ENCODE results near the gene PLAGL2.
"Not testable (repeated sequence)": the region's sequence is repeated elsewhere in the genome, so short reads cannot be mapped to it uniquely, and the experiment has no call there.

Gene PLAGL2, protein sequence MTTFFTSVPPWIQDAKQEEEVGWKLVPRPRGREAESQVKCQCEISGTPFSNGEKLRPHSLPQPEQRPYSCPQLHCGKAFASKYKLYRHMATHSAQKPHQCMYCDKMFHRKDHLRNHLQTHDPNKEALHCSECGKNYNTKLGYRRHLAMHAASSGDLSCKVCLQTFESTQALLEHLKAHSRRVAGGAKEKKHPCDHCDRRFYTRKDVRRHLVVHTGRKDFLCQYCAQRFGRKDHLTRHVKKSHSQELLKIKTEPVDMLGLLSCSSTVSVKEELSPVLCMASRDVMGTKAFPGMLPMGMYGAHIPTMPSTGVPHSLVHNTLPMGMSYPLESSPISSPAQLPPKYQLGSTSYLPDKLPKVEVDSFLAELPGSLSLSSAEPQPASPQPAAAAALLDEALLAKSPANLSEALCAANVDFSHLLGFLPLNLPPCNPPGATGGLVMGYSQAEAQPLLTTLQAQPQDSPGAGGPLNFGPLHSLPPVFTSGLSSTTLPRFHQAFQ

DNA sequence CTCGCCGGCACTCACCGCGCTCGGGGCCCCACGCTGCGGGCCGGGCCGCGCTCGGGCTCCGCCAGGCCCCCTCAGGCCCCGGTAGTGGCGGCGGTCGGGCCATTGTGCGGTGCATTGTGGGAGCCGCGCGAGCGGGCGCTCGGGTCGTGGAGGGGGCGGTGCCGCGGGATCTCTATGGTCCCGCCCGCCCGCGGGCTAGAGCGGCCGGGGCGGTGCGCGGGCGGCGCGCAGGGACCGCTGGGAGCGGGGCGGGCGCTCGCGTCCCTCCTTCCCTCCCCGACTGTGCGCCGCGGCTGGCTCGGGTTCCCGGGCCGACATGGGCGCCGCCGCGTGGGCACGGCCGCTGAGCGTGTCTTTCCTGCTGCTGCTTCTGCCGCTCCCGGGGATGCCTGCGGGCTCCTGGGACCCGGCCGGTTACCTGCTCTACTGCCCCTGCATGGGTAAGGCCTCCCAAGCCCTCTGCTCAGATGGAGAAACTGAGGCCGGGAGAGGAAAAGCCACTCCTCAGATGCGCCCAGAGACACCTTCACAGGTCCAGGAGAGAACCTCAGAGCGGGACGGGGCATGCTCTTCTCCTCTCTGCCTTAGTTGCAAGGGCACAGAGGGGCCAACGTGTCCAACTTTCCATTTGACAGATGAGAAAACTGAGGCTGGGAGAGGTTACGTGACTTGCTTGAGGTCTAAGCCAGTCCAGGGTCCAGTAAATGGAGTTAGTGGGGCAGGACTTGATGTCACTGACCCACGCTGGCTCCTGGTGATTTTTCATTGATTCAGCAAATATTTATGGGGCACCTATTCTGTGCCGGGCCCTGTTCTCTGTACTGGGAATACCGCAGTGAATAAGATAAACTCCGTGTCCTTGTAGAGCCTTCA, at the start of gene PLAGL2, which contains the start of gene POFUT1:
Gene PLAGL2 (minus strand): TSS at position 118 of the 873 bp plus-strand sequence. CDS start 5,565 bp downstream, outside the sequence.
Gene POFUT1 (plus strand): TSS at position 255 of the 873 bp plus-strand sequence. CDS start 62 bp downstream, at position 317.
- DNase-seq (ENCODE audit: low read depth in 2 of 2, low spot score in 1 of 2) = peak; percentile 71 to 75

DNA sequence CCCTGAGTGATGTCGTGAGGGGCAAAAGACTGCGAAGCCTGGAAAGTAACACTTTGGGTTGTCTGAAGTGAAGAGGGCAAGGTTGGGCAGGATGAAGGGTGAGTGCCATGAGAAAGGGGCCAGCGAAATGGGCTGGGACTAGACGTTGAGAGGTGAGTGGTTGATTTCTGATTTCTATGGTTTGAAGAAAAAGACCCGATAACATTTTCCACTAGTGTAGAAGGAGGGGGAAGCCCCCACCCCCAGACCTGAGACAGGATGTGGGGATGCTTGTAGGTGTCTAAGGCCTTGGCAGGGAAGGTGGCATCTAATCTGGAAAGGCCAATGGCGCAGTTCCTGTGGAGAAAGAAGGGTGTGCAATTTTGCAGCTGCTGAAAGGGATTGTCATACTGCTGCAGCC, 44.6 kb upstream of the PLAGL2 start:
- DNase-seq (ENCODE audit: low read depth in 2 of 2, low spot score in 1 of 2) = peak; percentile 65 to 67

DNA sequence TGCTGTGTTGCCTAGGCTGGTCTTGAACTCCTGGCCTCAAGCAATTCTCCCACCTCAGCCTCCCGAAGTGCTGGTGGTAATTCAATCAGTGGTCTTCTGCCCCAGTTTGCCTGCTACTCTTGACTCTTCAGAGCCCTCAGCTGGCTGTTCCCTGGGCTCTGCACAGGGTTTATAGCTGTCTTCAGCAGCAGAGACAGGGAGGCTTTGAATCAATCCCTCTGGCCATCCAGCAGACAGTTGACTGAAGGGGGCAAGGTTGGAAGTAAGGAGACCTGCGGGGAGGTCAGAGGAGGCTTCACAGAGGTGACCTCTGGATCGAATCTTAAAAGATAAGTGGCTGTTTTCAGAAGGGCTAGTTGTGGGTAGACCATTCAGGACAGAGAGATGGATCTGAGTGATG, 43.9 kb upstream of the PLAGL2 start:
- no peak for DNase-seq (ENCODE audit: low read depth in 2 of 2, low spot score in 1 of 2)

DNA sequence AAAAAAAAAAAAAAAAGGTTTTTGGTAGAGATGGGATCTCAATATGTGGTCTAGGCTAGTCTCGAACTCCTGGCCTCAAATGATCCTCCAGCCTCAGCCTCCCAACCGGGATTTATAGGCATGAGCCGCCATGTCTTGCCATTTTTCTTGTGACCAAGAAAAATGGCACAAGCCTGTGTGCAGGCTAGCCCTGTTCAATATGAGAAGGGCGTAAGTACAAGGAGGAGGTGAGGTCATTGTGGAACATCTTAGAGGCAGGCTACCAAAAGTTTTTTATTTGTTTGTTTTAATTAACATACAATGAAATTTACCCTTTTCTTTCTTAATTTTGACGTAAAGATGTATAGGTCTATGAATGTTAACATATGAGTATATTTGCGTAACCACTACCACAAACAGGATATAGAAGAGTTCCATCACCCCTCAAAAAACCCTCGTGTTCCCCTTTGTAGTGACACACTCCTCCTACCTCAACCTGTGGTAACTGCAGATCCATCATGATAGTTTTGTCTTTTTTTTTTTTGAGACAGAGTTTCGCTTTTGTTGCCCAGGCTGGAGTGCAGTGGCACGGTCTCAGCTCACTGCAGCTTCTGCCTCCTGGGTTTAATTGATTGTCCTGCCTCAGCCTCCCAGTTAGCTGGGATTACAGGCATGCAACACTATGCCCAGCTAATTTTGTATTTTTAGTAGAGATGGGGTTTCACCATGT, 41.6 kb upstream of the PLAGL2 start:
- DNase-seq (ENCODE audit: low read depth in 2 of 2, low spot score in 1 of 2) = no peak

GRCh38 chr20:32248043-32248442, 40.5 kb upstream of the PLAGL2 start:
- DNase-seq (ENCODE audit: low read depth in 2 of 2, low spot score in 1 of 2) = no peak

DNA sequence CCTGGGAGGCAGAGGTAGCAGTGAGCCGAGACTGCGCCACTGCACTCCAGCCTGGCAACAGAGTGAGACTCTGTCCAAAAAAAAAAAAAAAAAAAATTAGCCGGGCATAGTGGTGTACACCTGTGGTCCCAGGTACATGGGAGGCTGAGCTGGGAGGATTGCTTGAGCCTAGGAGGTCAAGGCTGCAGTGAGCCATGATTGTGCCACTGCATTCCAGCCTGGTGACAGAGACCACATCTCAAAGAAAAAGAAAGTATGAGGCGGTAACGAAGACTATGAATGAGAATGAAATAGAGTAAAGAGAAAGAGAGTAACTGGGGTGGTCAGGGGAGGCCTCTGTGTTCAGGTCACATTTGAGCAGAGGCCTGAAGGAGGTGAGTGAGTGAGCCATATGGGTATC, 38.7 kb upstream of the PLAGL2 start:
- not testable (repeated sequence) for DNase-seq (ENCODE audit: low read depth in 2 of 2, low spot score in 1 of 2)

GRCh38 chr20:32244959-32245358, 37.4 kb upstream of the PLAGL2 start:
- no peak for DNase-seq (ENCODE audit: low read depth in 2 of 2, low spot score in 1 of 2)

DNA sequence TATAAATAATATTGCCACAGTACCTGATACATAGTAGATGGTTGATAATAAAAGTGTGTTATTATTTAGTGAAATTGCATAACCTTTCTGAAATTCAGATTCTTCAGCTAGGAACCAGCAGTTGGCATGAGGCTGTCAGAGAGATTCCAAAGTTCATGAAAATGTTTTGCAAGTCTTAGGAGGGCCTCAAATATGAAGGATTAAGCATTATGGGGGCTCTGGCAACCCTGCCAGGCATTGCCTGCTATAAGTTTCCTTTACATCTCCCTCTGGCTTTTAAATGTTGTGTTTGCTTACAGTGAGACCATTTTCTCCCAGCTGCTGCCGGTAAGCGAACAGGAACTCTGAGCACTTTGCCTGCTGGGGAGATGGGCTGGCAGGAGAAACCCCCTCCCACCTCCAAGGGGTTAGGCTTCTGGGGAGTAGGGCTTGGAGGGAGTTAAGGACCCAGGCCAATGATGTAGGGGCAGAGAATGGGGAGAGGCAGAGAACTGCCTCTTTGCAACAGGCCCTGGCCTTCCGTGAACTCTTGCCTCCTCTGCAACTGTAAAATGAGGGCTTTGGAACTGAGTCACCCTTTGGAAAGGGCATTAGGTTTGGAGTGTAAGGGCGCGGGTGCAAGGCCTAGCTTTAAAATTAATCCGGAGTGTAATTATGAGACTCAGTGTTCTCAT, 36.7 kb upstream of the PLAGL2 start:
- no peak for DNase-seq (ENCODE audit: low read depth in 2 of 2, low spot score in 1 of 2)

DNA sequence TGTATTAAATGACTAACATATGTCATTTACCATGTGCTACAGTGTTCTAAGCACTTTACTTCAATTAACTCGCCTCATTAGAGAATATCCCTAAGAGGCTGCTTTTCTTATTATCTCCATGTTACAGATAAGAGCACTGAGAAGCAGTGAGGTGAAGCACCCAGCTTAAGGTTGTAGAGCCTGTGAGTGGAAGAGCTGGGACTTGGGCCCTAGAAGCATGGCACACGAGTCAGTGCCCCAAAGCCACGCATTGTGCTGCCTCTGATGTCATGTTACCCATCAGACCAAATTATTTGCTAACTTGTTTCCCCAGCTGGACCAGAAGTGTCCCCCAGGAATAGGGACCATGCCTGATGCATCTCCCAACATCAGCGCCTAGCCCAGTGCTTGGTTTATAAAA, 34.3 kb upstream of the PLAGL2 start:
- no peak for DNase-seq (ENCODE audit: low read depth in 2 of 2, low spot score in 1 of 2)

GRCh38 chr20:32240205-32240604, 32.7 kb upstream of the PLAGL2 start:
- no peak for DNase-seq (ENCODE audit: low read depth in 2 of 2, low spot score in 1 of 2)

- no peak for DNase-seq (ENCODE audit: low read depth in 2 of 2, low spot score in 1 of 2)
Measured at GRCh38 chr20:32238483-32239425, 31.2 kb upstream of the PLAGL2 start.

- no peak for DNase-seq (ENCODE audit: low read depth in 2 of 2, low spot score in 1 of 2)
Measured at GRCh38 chr20:32237419-32237818, 29.9 kb upstream of the PLAGL2 start.

DNA sequence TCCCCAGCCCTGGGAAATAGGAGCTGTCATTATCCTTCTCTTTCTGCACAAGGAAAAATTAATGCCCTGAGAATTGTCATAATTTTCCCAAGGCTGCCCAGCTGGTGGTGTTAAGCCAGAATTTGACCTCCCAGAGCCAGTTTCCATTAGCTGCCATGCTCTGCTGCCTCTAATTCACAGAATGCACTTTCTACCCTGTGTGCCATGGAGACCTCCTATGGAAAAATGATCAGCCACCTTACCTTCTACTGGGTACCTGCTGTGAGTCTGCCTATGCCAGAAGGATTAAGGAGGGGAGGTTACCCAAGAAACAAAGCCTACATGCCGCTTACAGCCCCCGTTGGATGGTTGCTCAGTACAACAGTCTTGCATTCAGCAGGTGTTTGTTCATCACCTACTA, 29.3 kb upstream of the PLAGL2 start:
- DNase-seq (ENCODE audit: low read depth in 2 of 2, low spot score in 1 of 2) = no peak

GRCh38 chr20:32236048-32236533, 28.5 kb upstream of the PLAGL2 start:
- DNase-seq (ENCODE audit: low read depth in 2 of 2, low spot score in 1 of 2) = no peak

- no peak for DNase-seq (ENCODE audit: low read depth in 2 of 2, low spot score in 1 of 2)
Measured at GRCh38 chr20:32235331-32236047, 27.9 kb upstream of the PLAGL2 start.

- DNase-seq (ENCODE audit: low read depth in 2 of 2, low spot score in 1 of 2) = no peak
Measured at GRCh38 chr20:32234135-32234808, 26.7 kb upstream of the PLAGL2 start.

DNA sequence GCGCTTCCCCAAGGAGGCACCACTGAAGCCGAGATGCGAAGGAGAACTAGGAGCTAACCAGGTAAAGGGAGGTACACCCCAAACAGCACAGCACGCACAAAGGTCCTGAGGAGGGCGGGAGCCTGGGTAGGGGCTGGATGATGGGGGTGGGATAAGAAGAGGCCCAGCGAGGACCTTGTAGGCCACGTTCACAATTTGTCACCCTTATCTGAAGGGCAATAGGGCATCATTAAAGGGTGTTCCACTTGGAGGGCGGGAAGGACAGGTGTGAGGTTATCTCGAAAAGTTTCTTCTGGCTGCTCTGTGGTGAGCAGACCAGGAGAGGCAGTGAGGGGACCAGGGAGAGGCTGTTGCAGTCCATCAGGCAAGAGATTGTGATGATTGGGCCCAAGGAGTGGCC, 25.7 kb upstream of the PLAGL2 start:
- DNase-seq (ENCODE audit: low read depth in 2 of 2, low spot score in 1 of 2) = no peak

DNA sequence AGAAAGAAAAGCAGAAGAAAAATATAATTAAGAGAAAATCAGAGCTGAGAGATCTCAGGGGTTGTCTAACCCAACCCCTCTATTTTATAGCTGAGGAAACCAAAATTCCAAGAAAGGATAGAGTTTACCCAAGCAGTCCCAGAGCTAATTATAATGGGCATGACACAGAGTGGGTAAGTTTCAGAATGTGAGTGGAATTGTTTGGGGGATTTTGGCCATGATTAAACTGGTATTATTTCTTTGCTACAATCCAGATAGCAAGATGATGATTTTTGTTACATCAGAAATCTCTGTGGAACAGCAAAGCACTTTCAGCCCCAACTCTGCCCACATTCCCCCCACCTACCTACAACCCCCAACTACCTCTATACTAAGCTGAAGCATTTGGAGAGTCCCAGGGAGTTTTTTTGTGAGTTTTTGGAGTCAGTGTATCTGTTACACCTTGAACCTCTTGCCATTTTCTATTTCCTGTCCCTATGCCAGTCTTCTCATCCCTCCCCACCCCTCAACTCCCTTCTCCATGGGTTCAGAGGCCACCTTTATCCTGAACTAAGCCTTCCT, 24.9 kb upstream of the PLAGL2 start:
- no peak for DNase-seq (ENCODE audit: low read depth in 2 of 2, low spot score in 1 of 2)

Measured in stimulated activated CD8-positive, alpha-beta memory T cell treated with anti-CD3 and anti-CD28 coated beads, Interleukin-4, amount 100 ng/mL, for 4 hours (primary cell).